WTC11 (cell line): ENCODE data around the gene TMEM59. TPM values are rescaled to one million over a fixed set of nuclear protein-coding genes. Genes with fewer than 3 reads are reported as not detected.

Source experiments
- ATAC-seq: fragments of 200-7000 bp; cut with Tn5 transposase; 2 replicates; pipeline ENCODE4 v1.10.0; 2021; ENCODE audit warnings: mild to moderate bottlenecking, moderate library complexity
- CTCF ChIA-PET: fragments of 300-600 bp; sonication (Branson Sonifier 250); formaldehyde crosslinking; loops from one replicate; lab custom pipeline; 2021; ENCODE audit warnings: antibody characterized with exemption; lab: Charles Lee
- POLR2A ChIA-PET: fragments of 350-600 bp; sonication (Branson Sonifier 250); formaldehyde crosslinking; loops from one replicate; lab custom pipeline; 2021; ENCODE audit warnings: antibody characterized with exemption; lab: Charles Lee
- DNase-seq: peaks from one replicate; pipeline ENCODE4 v3.0.0; 2021; ENCODE audit warnings: low spot score
- H3K27ac Mint-ChIP-seq: 2 replicates; pipeline ENCODE4 v1.8.0; 2021; ENCODE audit warnings: mixed read lengths
- H3K27me3 Mint-ChIP-seq: 2 replicates; pipeline ENCODE4 v1.8.0; 2021; ENCODE audit warnings: low read depth, mild to moderate bottlenecking, moderate library complexity, mixed read lengths
- H3K36me3 Mint-ChIP-seq: 2 replicates; pipeline ENCODE4 v1.8.0; 2021; ENCODE audit warnings: mixed read lengths
- H3K4me1 Mint-ChIP-seq: 2 replicates; pipeline ENCODE4 v1.8.0; 2022; ENCODE audit warnings: mixed read lengths
- H3K4me3 Mint-ChIP-seq: 2 replicates; pipeline ENCODE4 v1.8.0; 2021; ENCODE audit warnings: mild to moderate bottlenecking, moderate library complexity, mixed read lengths
- H3K9me3 Mint-ChIP-seq: 2 replicates; pipeline ENCODE4 v1.8.0; 2021; ENCODE audit warnings: mixed read lengths
- CBFB ChIP-seq: sonication (generic); formaldehyde crosslinking; IDR thresholded peaks from 2 replicates; pipeline ENCODE4 v1.8.1; 2022; ENCODE audit warnings: mild to moderate bottlenecking, low read depth, missing genetic modification reagents
- E2F5 ChIP-seq: sonication (generic); formaldehyde crosslinking; IDR thresholded peaks from 2 replicates; pipeline ENCODE4 v1.8.1; 2022; ENCODE audit warnings: mild to moderate bottlenecking, moderate library complexity, missing genetic modification reagents
- NR3C1 ChIP-seq: sonication (generic); formaldehyde crosslinking; conservative IDR thresholded peaks from 2 replicates; pipeline ENCODE4 v1.8.1; 2023; ENCODE audit warnings: low read depth, mild to moderate bottlenecking, missing genetic modification reagents
- ZBTB43 ChIP-seq: sonication (generic); formaldehyde crosslinking; IDR thresholded peaks from 2 replicates; pipeline ENCODE4 v1.8.1; 2023; ENCODE audit warnings: mild to moderate bottlenecking, missing genetic modification reagents
- ZNF121 ChIP-seq: sonication (generic); formaldehyde crosslinking; IDR thresholded peaks from 2 replicates; pipeline ENCODE4 v1.8.0; 2023; ENCODE audit warnings: missing genetic modification reagents
- ZNF317 ChIP-seq: sonication (generic); formaldehyde crosslinking; IDR thresholded peaks from 2 replicates; pipeline ENCODE4 v1.8.1; 2023; ENCODE audit warnings: low read depth, mild to moderate bottlenecking, moderate library complexity, missing genetic modification reagents, borderline replicate concordance
- ZNF396 ChIP-seq: fragments of 250-450 bp; sonication (Bioruptor Pico); IDR thresholded peaks from 2 replicates; pipeline ENCODE4 v1.8.0; 2021; ENCODE audit warnings: mild to moderate bottlenecking, moderate library complexity, borderline replicate concordance
- microRNA-seq: library from miRNA; unstranded; fragments of <30 nt; microRNA quantifications from one replicate; pipeline ENCODE4 v1.2.0, GENCODE V29; 2022; ENCODE audit warnings: borderline number of aligned reads
- total RNA-seq: library from RNA; stranded (reverse); gene quantifications from 3 replicates; pipeline ENCODE4 v1.2.3, GENCODE V29; 2021
- TF ChIP-seq, protein P1 (sequence below): sonication (generic); formaldehyde crosslinking; conservative IDR thresholded peaks from 2 replicates; pipeline ENCODE4 v1.8.1; 2022; ENCODE audit warnings: mild to moderate bottlenecking, missing genetic modification reagents
- TF ChIP-seq, protein P2 (sequence below): sonication (generic); formaldehyde crosslinking; IDR thresholded peaks from 2 replicates; pipeline ENCODE4 v1.8.1; 2023; ENCODE audit warnings: mild to moderate bottlenecking, missing genetic modification reagents, moderate library complexity
- TF ChIP-seq, protein P3 (sequence below): fragments of 250-450 bp; sonication (Bioruptor Pico); IDR thresholded peaks from 2 replicates; pipeline ENCODE4 v1.9.0; 2021; ENCODE audit warnings: mild to moderate bottlenecking

TMEM59 gene
- total RNA-seq, 1 experiment from 2014 or later, result 122 TPM

DNA sequence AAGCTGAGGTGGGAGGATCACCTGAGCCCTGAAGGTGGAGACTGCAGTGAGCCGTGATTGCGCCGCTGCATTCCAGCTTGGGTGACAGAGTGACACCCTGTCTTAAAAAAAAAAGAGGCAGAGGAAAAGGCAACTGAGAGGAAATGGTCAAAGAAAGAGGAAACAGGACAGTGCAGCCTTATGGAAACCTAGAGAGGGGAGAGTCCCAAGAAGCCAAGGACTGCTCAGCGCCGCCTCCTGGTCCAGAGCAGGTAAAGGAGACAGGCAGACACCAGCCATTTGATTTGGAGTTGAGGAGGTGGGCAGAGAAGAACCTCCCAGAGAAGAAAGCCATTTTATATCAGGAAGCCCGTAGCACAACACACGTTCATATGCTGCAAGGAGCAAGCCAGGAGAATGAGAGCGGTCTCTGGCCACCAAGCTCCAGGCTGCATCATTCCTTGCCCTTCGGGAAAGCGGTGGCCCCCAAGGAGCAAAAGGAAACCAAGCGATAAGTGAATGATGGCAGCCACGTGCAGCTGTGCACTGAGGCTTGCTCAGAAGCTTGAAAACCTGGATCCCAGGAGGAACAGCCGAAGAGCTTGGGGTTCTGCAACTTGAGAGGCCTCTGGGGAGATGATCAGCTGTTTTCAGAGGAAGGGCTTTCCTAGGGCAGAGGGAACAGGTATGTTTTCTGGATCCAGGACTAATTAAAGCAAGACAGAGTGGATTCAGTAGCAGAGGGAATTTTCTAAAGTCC is 73.1 kb downstream of the TMEM59 start:
- ATAC-seq (peak; percentile 56), DNase-seq (no peak)
- peaks cover 39% of the 10 kb centered on the region for H3K4me1 Mint-ChIP-seq
- H3K27ac Mint-ChIP-seq, result no peak overlapping the region
- H3K4me3 Mint-ChIP-seq, result no peak overlapping the region
- H3K9me3 Mint-ChIP-seq, result no peaks in the 10 kb centered on the region
- H3K27me3 Mint-ChIP-seq, result peaks cover 6% of the 10 kb centered on the region
- ChIA-PET POLR2A (no interaction called here), CTCF (interaction anchor here (1.0 to 2.1 kb wide), 7 partner anchors 12 to 119 kb away, joined by 3 to 10 read pairs (median 5); partner anchors contain the start of genes IFT25 and LRRC42)
- TF ChIP-seq ZBTB43 (CRISPR knock-in tag), result no peak
- TF ChIP-seq, protein P1, sequence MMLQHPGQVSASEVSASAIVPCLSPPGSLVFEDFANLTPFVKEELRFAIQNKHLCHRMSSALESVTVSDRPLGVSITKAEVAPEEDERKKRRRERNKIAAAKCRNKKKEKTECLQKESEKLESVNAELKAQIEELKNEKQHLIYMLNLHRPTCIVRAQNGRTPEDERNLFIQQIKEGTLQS (CRISPR knock-in tag), result no peak
- TF ChIP-seq, protein P2, sequence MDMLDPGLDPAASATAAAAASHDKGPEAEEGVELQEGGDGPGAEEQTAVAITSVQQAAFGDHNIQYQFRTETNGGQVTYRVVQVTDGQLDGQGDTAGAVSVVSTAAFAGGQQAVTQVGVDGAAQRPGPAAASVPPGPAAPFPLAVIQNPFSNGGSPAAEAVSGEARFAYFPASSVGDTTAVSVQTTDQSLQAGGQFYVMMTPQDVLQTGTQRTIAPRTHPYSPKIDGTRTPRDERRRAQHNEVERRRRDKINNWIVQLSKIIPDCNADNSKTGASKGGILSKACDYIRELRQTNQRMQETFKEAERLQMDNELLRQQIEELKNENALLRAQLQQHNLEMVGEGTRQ, result no peak
- no peak for TF ChIP-seq NR3C1 (CRISPR knock-in tag)
- TF ChIP-seq E2F5 (CRISPR knock-in tag), result no peak
- TF ChIP-seq ZNF317 (CRISPR knock-in tag), result no peak
- TF ChIP-seq CBFB (CRISPR knock-in tag), result no peak
- TF ChIP-seq, protein P3, sequence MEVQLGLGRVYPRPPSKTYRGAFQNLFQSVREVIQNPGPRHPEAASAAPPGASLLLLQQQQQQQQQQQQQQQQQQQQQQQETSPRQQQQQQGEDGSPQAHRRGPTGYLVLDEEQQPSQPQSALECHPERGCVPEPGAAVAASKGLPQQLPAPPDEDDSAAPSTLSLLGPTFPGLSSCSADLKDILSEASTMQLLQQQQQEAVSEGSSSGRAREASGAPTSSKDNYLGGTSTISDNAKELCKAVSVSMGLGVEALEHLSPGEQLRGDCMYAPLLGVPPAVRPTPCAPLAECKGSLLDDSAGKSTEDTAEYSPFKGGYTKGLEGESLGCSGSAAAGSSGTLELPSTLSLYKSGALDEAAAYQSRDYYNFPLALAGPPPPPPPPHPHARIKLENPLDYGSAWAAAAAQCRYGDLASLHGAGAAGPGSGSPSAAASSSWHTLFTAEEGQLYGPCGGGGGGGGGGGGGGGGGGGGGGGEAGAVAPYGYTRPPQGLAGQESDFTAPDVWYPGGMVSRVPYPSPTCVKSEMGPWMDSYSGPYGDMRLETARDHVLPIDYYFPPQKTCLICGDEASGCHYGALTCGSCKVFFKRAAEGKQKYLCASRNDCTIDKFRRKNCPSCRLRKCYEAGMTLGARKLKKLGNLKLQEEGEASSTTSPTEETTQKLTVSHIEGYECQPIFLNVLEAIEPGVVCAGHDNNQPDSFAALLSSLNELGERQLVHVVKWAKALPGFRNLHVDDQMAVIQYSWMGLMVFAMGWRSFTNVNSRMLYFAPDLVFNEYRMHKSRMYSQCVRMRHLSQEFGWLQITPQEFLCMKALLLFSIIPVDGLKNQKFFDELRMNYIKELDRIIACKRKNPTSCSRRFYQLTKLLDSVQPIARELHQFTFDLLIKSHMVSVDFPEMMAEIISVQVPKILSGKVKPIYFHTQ (CRISPR knock-in tag), result no peak
- TF ChIP-seq ZNF396, result no peak
- no peak for TF ChIP-seq ZNF121 (CRISPR knock-in tag)
- no peaks in the 10 kb centered on the region for H3K36me3 Mint-ChIP-seq

Small RNAs within 50 kb of the gene (microRNA-seq; reads per million reads assigned to microRNA genes)
- gene MIR4781, result not detected

Other genes with a start within 250 kb of the TMEM59 start
- gene NDC1, start 214.9 kb downstream of the TMEM59 start, total RNA-seq, result 52.4 to 61.2 TPM (median 54.2 TPM) in 3 replicates
- 21.9 to 28.6 TPM (median 25.9 TPM) in 3 replicates for gene YIPF1, start 163.4 kb downstream of the TMEM59 start, total RNA-seq
- 0.23 TPM in 1 of 3 replicates, not detected in the others for gene DIO1, start 159.0 kb downstream of the TMEM59 start, total RNA-seq
- 22.6 to 27.9 TPM (median 26.3 TPM) in 3 replicates for gene IFT25, start 107.5 kb downstream of the TMEM59 start, total RNA-seq
- gene LRRC42, start 106.9 kb downstream of the TMEM59 start, total RNA-seq, result 38.1 to 39.1 TPM (median 38.6 TPM) in 3 replicates
- gene LDLRAD1, start 35.0 kb downstream of the TMEM59 start, total RNA-seq, result 0.09 to 0.16 TPM in 2 of 3 replicates, not detected in the other
- gene TCEANC2, start 404 bp upstream of the TMEM59 start, total RNA-seq, result 4.7 to 6.9 TPM (median 6.3 TPM) in 3 replicates
- gene CDCP2, start 99.8 kb upstream of the TMEM59 start, total RNA-seq, result 0.07 TPM in 1 of 3 replicates, not detected in the others
- gene CYB5RL, start 146.8 kb upstream of the TMEM59 start, total RNA-seq, result 13.1 to 14.2 TPM (median 13.4 TPM) in 3 replicates
- gene MRPL37, start 147.0 kb upstream of the TMEM59 start, total RNA-seq, result 125 to 143 TPM (median 130 TPM) in 3 replicates